Jurkat, Clone E6-1 (cell line): Measurements from ENCODE around the gene OR51S1.
"Not testable (repeated sequence)": the region's sequence is repeated elsewhere in the genome, so short reads cannot be mapped to it uniquely, and the experiment has no call there.

Source experiments
- DNase-seq: peaks from one replicate; pipeline ENCODE4 v3.0.0-alpha.2; 2011; ENCODE audit warnings: low read depth, low spot score
- H3K4me3 ChIP-seq: 2 replicates; pipeline ENCODE4 v1.5.1; 2011; ENCODE audit warnings: mild to moderate bottlenecking, low read length, control low read depth, moderate library complexity

Gene OR51S1

DNA sequence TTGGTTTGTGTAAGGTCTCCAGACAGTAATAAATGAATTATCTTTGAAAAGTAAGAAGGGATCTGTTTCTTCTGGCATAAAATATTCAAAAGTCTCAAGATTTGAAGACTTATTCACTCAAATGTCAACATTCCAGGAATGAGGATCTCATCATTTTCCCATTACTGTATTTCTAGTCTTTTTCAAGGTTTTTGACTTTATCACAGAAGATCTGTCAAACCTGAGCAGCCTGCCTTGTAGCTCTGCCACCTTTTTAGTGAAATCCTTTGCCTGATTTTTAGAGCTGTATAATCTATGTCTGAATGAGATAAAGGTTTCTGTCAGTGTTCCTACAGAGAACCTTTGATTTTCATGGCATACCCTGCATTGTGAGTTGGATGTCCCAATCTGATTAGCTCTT, 23.9 kb downstream of the OR51S1 start:
- H3K4me3 ChIP-seq = no peak overlapping the region
- no peak for DNase-seq

DNA sequence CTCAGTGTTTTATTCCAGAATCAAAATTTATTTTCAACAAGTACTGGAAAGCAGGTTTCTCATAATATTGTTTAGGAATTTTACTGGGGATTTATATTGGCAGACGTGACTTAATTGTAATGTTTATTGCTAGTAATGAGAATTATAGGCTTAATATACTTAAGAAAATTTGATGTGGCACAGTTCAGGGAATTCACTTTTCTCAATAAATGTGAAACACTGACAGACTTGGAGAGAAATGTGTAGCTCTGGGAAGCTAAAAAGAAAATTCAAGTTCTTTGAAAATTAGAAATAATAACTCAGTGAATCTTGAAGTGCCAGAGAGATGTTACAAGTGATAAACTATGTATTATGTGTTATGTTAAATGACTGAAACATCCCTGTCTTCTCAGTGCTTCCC, 28.0 kb downstream of the OR51S1 start, which contains the start of gene OR51F2:
OR51F2 (plus strand) TSS at position 301 of the 400 bp plus-strand sequence. CDS start 101 bp downstream, outside the sequence.
- DNase-seq = no peak
- no peak within 1 kb of the TSS for H3K4me3 ChIP-seq

DNA sequence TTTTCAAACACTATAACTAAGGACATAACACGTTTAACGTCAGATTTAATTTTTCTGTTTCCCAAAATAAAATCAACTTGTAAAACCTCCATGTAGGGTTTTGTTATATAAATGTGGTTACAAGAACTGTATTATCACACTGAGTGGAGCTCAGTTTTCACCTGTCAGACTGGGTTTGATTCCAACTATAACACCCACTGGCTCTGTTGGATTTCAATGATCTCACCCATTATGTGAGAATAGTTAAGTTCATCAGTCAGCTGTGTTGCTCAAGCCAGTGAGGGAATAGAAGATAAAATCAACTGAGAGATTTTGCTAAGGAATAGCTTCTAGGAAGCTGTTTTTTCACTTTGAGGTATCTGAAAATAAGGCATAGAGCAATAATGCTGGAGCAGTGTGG, 39.8 kb downstream of the OR51S1 start:
- no peak for DNase-seq
- no peak overlapping the region for H3K4me3 ChIP-seq

DNA sequence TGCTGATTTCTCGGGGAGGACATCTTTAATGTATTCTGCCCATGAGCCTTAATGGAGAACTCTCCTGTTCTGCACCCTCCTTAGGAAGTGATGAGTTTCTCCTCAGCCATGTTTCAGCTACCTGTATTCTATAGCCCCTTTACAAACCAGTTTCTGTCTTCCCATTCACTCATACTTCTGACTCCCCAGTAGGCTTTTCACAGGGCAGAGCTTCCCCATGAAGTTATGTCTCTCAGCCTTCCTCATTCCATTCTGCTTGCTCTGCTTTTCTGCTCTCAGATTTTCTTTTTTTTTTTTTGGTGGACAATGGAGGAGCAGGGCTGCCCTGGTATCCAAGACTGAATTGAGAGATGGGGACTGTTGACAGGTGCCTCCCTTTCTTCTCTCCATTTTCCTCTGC, 40.5 kb downstream of the OR51S1 start:
- DNase-seq = no peak
- no peak overlapping the region for H3K4me3 ChIP-seq

DNA sequence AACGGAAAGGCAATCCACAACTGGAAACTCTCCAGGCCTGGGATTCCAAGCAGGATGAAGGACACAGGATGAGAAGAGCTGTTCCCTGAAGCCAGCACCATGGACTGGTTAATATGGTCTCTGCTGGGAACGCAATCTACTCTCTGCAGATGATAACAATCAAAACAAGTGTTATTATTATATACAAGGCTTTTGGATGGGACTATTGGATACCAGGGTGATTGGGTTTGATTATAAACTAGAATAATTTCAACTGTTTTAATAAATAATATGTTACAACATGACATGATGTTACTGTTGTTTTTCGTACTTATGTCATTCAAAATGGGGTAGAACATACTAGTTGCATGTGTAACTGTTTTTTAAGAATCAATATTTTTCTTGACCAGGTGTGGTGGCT, 44.7 kb downstream of the OR51S1 start, which contains the start of gene OR52R1:
OR52R1 (minus strand) TSS at position 101 of the 400 bp plus-strand sequence; CDS start at position 101, 0 bp downstream.
- H3K4me3 ChIP-seq = no peak within 1 kb of the TSS
- no peak for DNase-seq

DNA sequence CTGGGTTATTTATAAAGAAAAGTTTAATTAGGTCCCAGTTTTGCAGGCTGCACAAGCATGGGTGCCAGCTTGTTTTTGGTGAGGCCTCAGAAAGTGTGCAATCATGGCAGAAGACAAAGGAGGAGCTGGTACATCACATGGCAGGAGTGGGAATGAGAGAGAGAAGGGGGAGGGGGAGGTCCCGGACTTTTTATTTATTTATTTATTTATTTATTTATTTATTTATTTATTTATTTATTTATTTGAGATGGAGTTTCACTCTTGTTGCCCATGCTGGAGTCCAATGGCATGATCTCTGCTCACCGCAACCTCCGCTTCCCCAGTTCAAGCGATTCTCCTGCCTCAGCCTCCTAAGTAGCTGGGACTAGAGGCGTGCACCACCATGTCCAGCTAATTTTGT, 47.7 kb downstream of the OR51S1 start:
- DNase-seq, H3K4me3 ChIP-seq: not testable (repeated sequence)

DNA sequence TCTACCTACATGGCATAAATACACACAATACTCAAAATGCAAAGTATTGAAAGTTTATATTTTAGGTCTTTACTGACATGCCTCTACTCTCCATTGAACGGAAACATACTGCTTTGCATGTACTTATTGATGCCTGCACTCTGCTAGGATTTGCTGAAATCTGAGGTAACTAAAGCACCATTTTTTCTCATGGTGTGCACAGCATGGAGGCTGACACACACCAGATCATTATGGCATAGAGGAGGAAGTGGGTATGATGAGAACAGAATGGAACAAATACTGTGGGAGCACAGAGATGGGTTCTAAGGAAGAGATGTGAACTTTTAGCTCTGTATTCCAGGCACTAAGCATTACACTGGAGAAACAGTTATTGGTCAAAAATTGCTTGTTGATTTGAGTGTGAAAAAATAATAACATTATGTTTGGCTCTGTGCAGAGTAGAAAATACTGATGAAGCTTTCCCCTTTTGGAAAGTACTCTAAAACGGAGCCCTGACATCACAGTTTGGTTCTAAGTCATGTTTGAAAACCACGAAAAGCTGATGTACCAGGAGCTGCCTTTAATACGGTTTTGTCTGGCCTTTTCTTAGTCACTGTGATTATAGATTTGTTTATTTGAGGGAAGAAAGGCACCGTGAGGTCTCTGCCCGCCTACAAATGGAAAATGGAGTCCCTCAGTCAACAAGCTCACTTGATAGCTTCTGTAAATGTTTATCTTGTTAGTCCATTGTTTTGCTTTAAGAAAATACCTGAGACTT, 50.4 kb downstream of the OR51S1 start:
- DNase-seq = no peak
- H3K4me3 ChIP-seq = no peak overlapping the region
